Ovary (tissue), 9 donors: ENCODE measurements around the gene CENPP. TPM values are rescaled to one million over a fixed set of nuclear protein-coding genes. Genes with fewer than 3 reads are reported as not detected.

ENCODE experiments used
- DNase-seq, 5 donors: peaks; one replicate each; pipeline ENCODE4 v3.0.0-alpha.2; 2019 to 2020
- H3K27ac ChIP-seq, 2 donors: fragments of 200-600 bp; one replicate each; pipeline versions ENCODE4 v1.5.1 to v1.8.0; 2019 to 2022
- H3K27me3 ChIP-seq: fragments of 200-600 bp; one replicate; pipeline ENCODE4 v1.8.0; 2022
- H3K36me3 ChIP-seq: fragments of 200-600 bp; sonication (generic); one replicate; pipeline ENCODE4 v1.5.1; 2019
- H3K4me1 ChIP-seq: one replicate; pipeline ENCODE4 v1.8.1; 2013; ENCODE audit warnings: mild to moderate bottlenecking, moderate library complexity; ENCODE audit not compliant: insufficient read depth
- H3K4me3 ChIP-seq: fragments of 200-600 bp; sonication (generic); one replicate; pipeline ENCODE4 v1.5.1; 2017
- H3K9me3 ChIP-seq, 2 donors: fragments of 200-600 bp in 1 of 2; sonication (generic) in 1 of 2; one replicate each; pipeline versions ENCODE4 v1.5.1 to v1.8.1; 2013 to 2019; ENCODE audit warnings: mild to moderate bottlenecking in 1 of 2, moderate library complexity in 1 of 2
- EP300 ChIP-seq: sonication (generic); formaldehyde crosslinking; IDR thresholded peaks from one replicate; pipeline ENCODE4 v1.6.1; 2017; ENCODE audit warnings: antibody characterized with exemption
- POLR2A ChIP-seq: fragments of 450-650 bp; IDR thresholded peaks from one replicate; pipeline ENCODE4 v1.6.1; 2017; ENCODE audit warnings: antibody characterized with exemption, mild to moderate bottlenecking, moderate library complexity
- WGBS, 3 donors: extraction: QIAGEN DNeasy Blood & Tissue Kit in 1 of 3; methylation state at CpG; one replicate each; pipeline versions ENCODE4 v1.1.5 to v1.1.7; 2013 to 2017; 5-methylcytosine and 5-hydroxymethylcytosine counted together
- intact Hi-C, 4 donors: fragments of 100-400 bp; cut with DNase I; formaldehyde crosslinking; loops; one replicate each; pipeline versions ENCODE4 v1.11.0 to v1.15.1; 2022 to 2023
- polyA plus RNA-seq, 2 donors: library from polyadenylated mRNA; stranded (reverse); fragments of 200-250 nt in 1 of 2; fragments of 350-450 nt in 1 of 2; fragmentation: Illumina TruSeq in 1 of 2; extraction: RNeasy Lipid Tissue Mini Kit (QIAGEN cat#74804) in 1 of 2; gene quantifications; one replicate each; pipeline ENCODE4 v1.2.3, GENCODE V29; 2013 to 2014
- total RNA-seq, 7 donors: library from RNA; depleted of rRNA in 2 of 7; stranded (reverse); fragments of >200 nt in 2 of 7; fragmentation: NEBNext Ultra II Directional in 3 of 7; extraction: Animal tissue kit (Norgen Biotek cat#: 25700) in 3 of 7; gene quantifications; one replicate each; pipeline versions ENCODE4 v1.1.0 to v1.2.4, GENCODE V29; 2016 to 2023
- TF ChIP-seq, protein P1 (sequence below), 3 donors: fragments of 450-650 bp in 2 of 3; fragments of 200-600 bp in 1 of 3; IDR thresholded peaks; one replicate each; pipeline versions ENCODE4 v1.5.1 to v1.8.0; 2016 to 2022; ENCODE audit warnings: antibody characterized with exemption in 3 of 3, mild to moderate bottlenecking in 1 of 3
- donor health status: DM: no; HTN: no; CAD: no; lungs with moderate emphysema.
- donor health status: DM: no; HTN: no; CAD: no.
- donor health status: Bipolar disorder and iron deficiency.
- donor health status: DM: yes; HTN: yes; CAD: no.
- donor health status: DM: no; HTN: no; CAD: no.
- donor health status: DM: yes; HTN: yes; CAD: no.

The CENPP gene
- total and polyA plus RNA-seq, 9 donors: 1.4 to 9.5 (median 5.8) TPM

DNA sequence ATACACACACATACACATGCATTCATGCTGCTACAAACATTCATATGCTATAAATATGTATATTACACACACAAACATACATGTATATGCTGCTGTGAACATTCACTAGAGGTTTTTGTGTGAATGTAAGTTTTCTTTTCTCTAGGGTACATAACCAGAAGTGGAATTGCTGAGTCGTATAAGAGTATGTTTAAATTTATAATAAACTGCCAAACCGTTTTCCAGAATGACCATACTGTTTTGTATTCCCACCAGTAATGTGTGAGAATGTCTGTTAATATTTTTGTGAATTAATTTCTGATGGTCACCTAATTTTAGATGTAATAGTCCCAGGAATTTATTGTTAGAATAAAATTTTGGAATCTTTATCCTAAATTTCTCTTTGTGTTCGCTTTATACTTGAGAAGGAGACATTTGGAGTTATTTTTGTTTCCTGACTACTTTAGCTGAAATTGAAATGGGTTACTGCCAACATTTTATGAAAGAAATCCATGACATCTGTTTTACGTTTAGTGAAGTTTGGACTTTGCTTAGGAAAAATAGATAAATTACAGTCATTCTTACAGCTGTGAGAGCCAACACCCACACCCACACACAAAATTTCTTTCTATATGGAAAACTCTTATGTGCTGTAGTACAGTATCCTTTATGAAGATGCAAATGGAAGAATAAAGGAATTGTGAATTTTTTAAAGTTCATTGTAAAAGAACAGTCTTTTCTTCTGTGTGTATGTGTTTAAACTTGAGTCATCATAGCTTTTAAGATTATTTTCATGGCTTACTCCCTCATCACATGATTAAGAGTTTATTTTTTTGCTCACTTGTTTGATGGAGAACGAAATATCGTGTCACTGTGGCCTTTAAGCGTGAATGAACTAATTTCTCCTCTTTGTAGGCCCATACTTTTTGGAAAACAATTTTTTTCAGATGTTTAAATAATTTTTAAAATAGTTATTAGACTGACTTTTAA lies 24.3 kb downstream of the CENPP start:
- Histone ChIP-seq H3K9me3 (peaks cover 0 to 3% of the 10 kb centered on the region in 2 donors), H3K4me1 (peaks cover 4% of the 10 kb centered on the region), H3K36me3 (no peaks in the 10 kb centered on the region), H3K4me3 (no peak overlapping the region), H3K27ac (peak overlapping the region in 1 of 2 donors; percentile 86), H3K27me3 (no peaks in the 10 kb centered on the region)
- WGBS, 3 donors: 8 to 9% (median 9%) methylated on average over 7 of the region's 7 CpGs
- DNase-seq: no peak
- intact Hi-C loops: loop anchor here in 1 of 4 donors (5.0 kb wide), 1 partner anchor 82 kb away; no protein-coding TSS in a partner anchor
- no peak for TF ChIP-seq POLR2A
- TF ChIP-seq, protein P1, sequence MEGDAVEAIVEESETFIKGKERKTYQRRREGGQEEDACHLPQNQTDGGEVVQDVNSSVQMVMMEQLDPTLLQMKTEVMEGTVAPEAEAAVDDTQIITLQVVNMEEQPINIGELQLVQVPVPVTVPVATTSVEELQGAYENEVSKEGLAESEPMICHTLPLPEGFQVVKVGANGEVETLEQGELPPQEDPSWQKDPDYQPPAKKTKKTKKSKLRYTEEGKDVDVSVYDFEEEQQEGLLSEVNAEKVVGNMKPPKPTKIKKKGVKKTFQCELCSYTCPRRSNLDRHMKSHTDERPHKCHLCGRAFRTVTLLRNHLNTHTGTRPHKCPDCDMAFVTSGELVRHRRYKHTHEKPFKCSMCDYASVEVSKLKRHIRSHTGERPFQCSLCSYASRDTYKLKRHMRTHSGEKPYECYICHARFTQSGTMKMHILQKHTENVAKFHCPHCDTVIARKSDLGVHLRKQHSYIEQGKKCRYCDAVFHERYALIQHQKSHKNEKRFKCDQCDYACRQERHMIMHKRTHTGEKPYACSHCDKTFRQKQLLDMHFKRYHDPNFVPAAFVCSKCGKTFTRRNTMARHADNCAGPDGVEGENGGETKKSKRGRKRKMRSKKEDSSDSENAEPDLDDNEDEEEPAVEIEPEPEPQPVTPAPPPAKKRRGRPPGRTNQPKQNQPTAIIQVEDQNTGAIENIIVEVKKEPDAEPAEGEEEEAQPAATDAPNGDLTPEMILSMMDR (IDR thresholded peaks at IDR 0.05): no peak
- no peak for TF ChIP-seq EP300

DNA sequence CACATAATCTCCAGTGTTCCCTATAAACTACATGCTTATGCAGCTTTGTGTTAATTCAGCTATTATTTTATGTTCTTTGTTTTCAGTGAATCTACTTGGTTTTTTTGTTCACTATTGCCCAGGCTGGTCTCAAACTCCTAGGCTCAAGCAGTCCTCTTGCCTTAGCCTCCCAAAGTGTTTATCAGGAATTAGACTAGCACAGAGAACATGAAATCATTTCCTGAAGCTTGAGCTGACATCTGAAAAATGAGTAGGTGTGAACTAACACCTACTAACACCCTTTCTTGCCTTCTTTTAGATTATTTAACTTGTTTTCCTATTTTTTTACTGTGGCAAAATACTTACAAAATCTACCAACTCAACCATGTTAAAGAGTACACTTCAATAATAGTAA lies 25.0 kb downstream of the CENPP start:
- H3K27me3 ChIP-seq: no peaks in the 10 kb centered on the region
- intact Hi-C loops: loop anchor here in 1 of 4 donors (5.0 kb wide), 1 partner anchor 82 kb away; no protein-coding TSS in a partner anchor
- peak overlapping the region in 1 of 2 donors; percentile 86 for H3K27ac ChIP-seq

DNA sequence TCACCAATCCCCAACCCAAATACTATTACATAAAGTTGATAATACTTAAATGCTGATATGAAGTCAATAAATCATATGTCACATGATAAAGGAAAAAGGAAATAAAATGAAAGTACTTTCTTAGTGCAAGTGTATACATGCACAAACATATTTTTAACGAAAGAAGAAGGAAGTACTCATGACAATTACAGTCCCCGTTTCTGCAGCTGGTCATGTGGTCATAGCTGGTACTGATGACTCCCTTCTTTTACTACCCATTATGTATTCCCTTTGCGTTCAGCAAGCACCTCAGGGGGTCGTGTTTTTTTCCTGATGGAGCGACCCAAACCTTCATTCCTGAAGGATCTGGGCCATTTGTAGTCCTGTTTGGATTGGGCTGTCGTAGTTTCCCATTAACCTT lies 27.3 kb downstream of the CENPP start:
- Histone ChIP-seq H3K4me3 (no peak overlapping the region), H3K27ac (no peak overlapping the region), H3K27me3 (no peaks in the 10 kb centered on the region), H3K9me3 (peaks cover 0 to 3% of the 10 kb centered on the region in 2 donors), H3K36me3 (no peaks in the 10 kb centered on the region), H3K4me1 (peaks cover 4% of the 10 kb centered on the region)
- intact Hi-C loops: loop anchor here in 1 of 4 donors (5.0 kb wide), 1 partner anchor 79 kb away; no protein-coding TSS in a partner anchor
- TF ChIP-seq EP300 (no peak), POLR2A (no peak)
- TF ChIP-seq, protein P1 (IDR thresholded peaks at IDR 0.05): no peak
- DNase-seq: no peak
- WGBS, 3 donors: 92 to 94% (median 94%) methylated on average over 6 of the region's 6 CpGs

More for the DNA sequence above, 25.0 kb downstream of the CENPP start:
- no peak for DNase-seq
- H3K36me3 ChIP-seq: no peaks in the 10 kb centered on the region
- H3K4me3 ChIP-seq: no peak overlapping the region
- TF ChIP-seq EP300: no peak
- TF ChIP-seq, protein P1 (IDR thresholded peaks at IDR 0.05): no peak
- TF ChIP-seq POLR2A: no peak
- peaks cover 0 to 3% of the 10 kb centered on the region in 2 donors for H3K9me3 ChIP-seq
- H3K4me1 ChIP-seq: peaks cover 4% of the 10 kb centered on the region

DNA sequence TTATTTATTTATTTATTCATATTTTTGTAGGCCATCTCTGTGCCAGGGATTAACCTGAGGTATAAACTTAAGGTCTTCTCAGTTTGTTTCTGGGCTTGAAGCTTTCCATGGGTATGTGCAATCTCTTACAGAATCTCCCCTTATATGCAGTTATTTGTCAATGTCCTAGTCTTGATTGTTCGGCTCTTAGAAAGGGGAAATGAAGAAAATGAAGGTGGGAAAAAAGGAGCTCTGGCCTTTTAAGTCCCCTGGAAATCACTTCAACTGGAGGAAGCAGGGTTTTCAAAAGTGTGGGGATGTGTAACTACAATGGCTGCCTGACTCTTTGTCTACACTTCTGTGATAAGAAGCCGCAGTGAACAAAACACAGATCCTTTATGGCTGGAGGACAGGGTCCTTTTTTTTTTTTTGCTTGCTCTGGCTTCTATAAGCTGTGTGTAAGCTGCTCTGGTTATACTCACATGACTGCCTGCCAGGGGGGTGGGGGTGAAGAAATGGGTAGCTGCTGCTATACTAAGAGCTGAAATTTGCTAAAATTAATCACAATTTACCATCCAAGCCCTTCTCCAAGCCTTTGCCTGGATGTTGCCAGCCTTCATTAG lies 33.7 kb downstream of the CENPP start:
- H3K36me3 ChIP-seq: no peaks in the 10 kb centered on the region
- no peak for DNase-seq
- TF ChIP-seq EP300: no peak
- TF ChIP-seq, protein P1 (IDR thresholded peaks at IDR 0.05): no peak
- no peak for TF ChIP-seq POLR2A
- intact Hi-C loops: no loop called here
- no peaks in the 10 kb centered on the region for H3K27me3 ChIP-seq
- H3K4me3 ChIP-seq: no peak overlapping the region
- no peaks in the 10 kb centered on the region for H3K4me1 ChIP-seq
- 71 to 73% (median 73%) methylated on average over 2 of the region's 2 CpGs for WGBS, 3 donors
- H3K9me3 ChIP-seq: no peaks in the 10 kb centered on the region
- H3K27ac ChIP-seq: no peak overlapping the region
